ENCODE data around the gene LRRTM2. TPM values are rescaled to one million over a fixed set of nuclear protein-coding genes. Genes with fewer than 3 reads are reported as not detected.

Gene LRRTM2
- total and polyA plus RNA-seq, 2 of the 4 experiments (the other 2 are of a cell fraction) = 0.53 to 2.0 TPM

DNA sequence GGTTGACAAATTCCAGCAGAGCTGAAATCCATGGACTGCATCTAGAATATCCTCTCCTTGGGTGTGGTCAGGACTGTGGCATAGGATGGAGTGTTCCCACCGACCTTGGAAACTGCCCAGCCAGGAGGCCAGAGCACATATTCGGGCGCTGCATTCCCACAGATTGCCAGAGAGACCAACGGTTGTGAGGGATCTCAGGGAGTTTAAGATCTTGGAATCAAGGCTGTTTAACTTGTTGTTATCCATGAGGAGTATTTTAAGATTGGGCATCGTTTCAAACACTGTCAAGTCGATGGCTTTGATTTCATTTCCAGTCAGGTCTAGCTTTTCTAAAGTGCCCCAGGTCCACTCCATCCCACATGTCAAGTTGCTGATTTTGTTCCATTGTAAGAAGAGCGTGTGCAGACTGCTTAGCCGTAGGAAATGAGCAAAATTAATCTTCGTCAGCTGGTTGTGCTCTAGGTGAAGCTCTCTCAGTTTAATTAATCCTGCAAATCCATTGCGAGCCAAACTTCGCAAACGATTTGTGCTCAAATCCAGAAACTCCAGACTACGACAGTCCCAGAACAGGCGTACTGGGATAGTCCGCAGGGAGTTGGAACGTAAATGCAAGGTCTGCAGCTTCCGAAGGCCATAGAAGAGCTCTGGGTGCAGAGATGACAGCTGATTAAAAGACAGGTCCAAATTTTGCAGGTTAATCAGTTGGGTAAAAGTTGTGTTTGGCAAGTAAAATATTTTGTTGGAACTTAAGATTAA is 1.5 kb downstream of the LRRTM2 start (continued):
- no peak for TF ChIP-seq NFE2L2 (IDR thresholded peaks at IDR 0.05; ENCODE audit: low read depth, low read length)

DNA sequence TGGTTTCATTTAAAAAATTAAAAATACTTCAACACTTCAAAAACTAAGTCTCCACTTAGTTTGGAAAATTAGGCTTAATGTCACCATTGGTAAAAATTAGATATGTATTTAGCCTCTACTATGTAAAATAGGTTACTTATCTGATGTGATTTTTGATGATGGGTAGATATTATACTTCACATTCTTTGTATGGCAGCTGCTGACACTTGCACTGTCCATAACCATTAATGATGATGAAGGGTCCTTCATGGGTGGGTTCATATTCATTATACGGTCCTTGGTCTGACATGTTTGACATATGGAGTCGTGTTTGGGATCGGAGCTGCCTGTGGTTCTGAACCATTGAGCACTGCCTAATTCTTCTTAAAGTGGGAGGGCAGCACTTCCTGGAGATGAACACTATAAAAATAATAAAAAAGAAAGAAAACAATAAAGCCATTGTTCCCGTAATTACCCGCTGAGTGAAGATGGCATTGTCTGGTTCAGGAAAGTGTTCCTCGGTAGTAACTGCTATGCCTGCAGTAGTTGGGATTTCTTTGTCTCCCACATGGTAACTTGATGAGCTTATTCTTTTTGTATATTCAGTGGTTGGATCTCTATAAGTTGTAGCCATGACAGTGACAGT is 2.2 kb downstream of the LRRTM2 start:
- H2AFZ ChIP-seq (replicated peaks; ENCODE audit: low read length, poor library complexity) = no peak overlapping the region
- WGBS, 2 experiments (ENCODE audit: extremely low coverage in 2 of 2, insufficient read length in 1 of 2) = no CpG with 5 or more reads among the region's 6 CpGs
- ChIA-PET POLR2A (ENCODE audit: unreplicated experiment) (no interaction called here), CTCF (no interaction called here)
- H2AK9ac ChIP-seq (replicated peaks; ENCODE audit: low read depth, low read length, poor library complexity) = no peak overlapping the region
- H3K56ac ChIP-seq (ENCODE audit: extremely low read depth, insufficient read depth, low read length) = no peak overlapping the region
- no TSS peak for BruUV-seq (replicated peaks)
- H2BK5ac ChIP-seq (ENCODE audit: low read depth, low read length, poor library complexity, severe bottlenecking) = no peak overlapping the region
- peaks cover 7% of the 10 kb centered on the region; the same call in 1 of the 2 replicates for H3K36me3 ChIP-seq (ENCODE audit: control insufficient read depth, insufficient read depth, low read length)
- H3K4ac ChIP-seq (ENCODE audit: low read depth, low read length) = no peak overlapping the region
- peaks cover 26% of the 10 kb centered on the region for H3K9me1 ChIP-seq (ENCODE audit: insufficient read depth, low read length)
- TF ChIP-seq NFE2L2 (IDR thresholded peaks at IDR 0.05; ENCODE audit: low read depth, low read length) (no peak), RAD21 (IDR thresholded peaks at IDR 0.05; ENCODE audit: low read length) (no peak), MXI1 (IDR thresholded peaks at IDR 0.05; ENCODE audit: borderline replicate concordance, low read depth, low read length) (no peak), FOS (IDR thresholded peaks at IDR 0.05; ENCODE audit: low read depth, low read length) (no peak), SMC3 (IDR thresholded peaks at IDR 0.05; ENCODE audit: low read depth, low read length) (no peak), MAZ (IDR thresholded peaks at IDR 0.05; ENCODE audit: borderline replicate concordance, low read depth, low read length) (no peak), BHLHE40 (IDR thresholded peaks at IDR 0.05; ENCODE audit: low read depth, low read length) (no peak), CEBPB (IDR thresholded peaks at IDR 0.05; ENCODE audit: low read depth, low read length) (no peak), CHD1 (IDR thresholded peaks at IDR 0.05; ENCODE audit: low read depth, low read length) (no peak), MAFK (IDR thresholded peaks at IDR 0.05; ENCODE audit: low read depth, low read length) (no peak), RCOR1 (IDR thresholded peaks at IDR 0.05; ENCODE audit: insufficient replicate concordance, low read length) (no peak), POLR2A (IDR thresholded peaks at IDR 0.05; ENCODE audit: low read depth, low read length) (no peak), RFX5 (IDR thresholded peaks at IDR 0.05; ENCODE audit: low read depth, low read length) (no peak)
- TF ChIP-seq, protein P1, sequence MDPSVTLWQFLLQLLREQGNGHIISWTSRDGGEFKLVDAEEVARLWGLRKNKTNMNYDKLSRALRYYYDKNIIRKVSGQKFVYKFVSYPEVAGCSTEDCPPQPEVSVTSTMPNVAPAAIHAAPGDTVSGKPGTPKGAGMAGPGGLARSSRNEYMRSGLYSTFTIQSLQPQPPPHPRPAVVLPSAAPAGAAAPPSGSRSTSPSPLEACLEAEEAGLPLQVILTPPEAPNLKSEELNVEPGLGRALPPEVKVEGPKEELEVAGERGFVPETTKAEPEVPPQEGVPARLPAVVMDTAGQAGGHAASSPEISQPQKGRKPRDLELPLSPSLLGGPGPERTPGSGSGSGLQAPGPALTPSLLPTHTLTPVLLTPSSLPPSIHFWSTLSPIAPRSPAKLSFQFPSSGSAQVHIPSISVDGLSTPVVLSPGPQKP (IDR thresholded peaks at IDR 0.05; ENCODE audit: borderline replicate concordance, low read depth, low read length) = no peak
- TF ChIP-seq, protein P2, sequence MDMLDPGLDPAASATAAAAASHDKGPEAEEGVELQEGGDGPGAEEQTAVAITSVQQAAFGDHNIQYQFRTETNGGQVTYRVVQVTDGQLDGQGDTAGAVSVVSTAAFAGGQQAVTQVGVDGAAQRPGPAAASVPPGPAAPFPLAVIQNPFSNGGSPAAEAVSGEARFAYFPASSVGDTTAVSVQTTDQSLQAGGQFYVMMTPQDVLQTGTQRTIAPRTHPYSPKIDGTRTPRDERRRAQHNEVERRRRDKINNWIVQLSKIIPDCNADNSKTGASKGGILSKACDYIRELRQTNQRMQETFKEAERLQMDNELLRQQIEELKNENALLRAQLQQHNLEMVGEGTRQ (IDR thresholded peaks at IDR 0.05; ENCODE audit: low read depth, low read length) = no peak
- no peak overlapping the region for H3K4me3 ChIP-seq (ENCODE audit: insufficient read depth, low read depth, low read length)
- H3K14ac ChIP-seq (replicated peaks; ENCODE audit: low read depth, low read length) = no peak overlapping the region; the same call in 1 of the 2 replicates
- in situ Hi-C loops (cut with MboI; ENCODE audit: low sequenced_read_pairs) (no loop called here), intact Hi-C loops (cut with micrococcal nuclease) (no loop called here), dilution Hi-C loops (cut with HindIII; ENCODE audit: low sequenced_read_pairs, unreplicated experiment) (no loop called here)
- H3K23ac ChIP-seq (ENCODE audit: low read depth, low read length) = peak overlapping the region; percentile 13
- ATAC-seq (ENCODE audit: low read depth) = no peak
- DNase-seq = no peak
- H2BK20ac ChIP-seq (ENCODE audit: low read depth, low read length) = no peak overlapping the region
- H2AK5ac ChIP-seq (ENCODE audit: low read depth, low read length) = no peak overlapping the region
- peaks cover 27% of the 10 kb centered on the region for H3K4me1 ChIP-seq (ENCODE audit: control insufficient read depth, insufficient read depth, low read length)
- no peak overlapping the region for H4K8ac ChIP-seq (ENCODE audit: low read depth in 2 of 2, low read length in 2 of 2)
- H2BK15ac ChIP-seq (ENCODE audit: low read depth, low read length) = no peak overlapping the region
- no peak overlapping the region for H3K9ac ChIP-seq (ENCODE audit: low read depth, low read length)
- H3K18ac ChIP-seq (ENCODE audit: low read depth, low read length) = no peak overlapping the region
- no peak overlapping the region for H3K27ac ChIP-seq (ENCODE audit: insufficient read depth, low read length)
- H3K9me3 ChIP-seq (ENCODE audit: control insufficient read depth, insufficient read depth, low read length) = no peaks in the 10 kb centered on the region
- H4K5ac ChIP-seq (ENCODE audit: low read depth, low read length) = no peak overlapping the region
- peaks cover 79% of the 10 kb centered on the region for H4K20me1 ChIP-seq (ENCODE audit: insufficient read depth, low read length)
- no peak overlapping the region for H4K91ac ChIP-seq (ENCODE audit: insufficient read depth, low read depth, low read length)
- H3K79me1 ChIP-seq (ENCODE audit: low read depth in 1 of 2, low read length in 2 of 2) = peaks cover 38 to 70% of the 10 kb centered on the region in 2 experiments
- H2BK120ac ChIP-seq (ENCODE audit: low read depth, low read length) = no peak overlapping the region
- H3K4me2 ChIP-seq (ENCODE audit: low read depth, low read length) = no peak overlapping the region
- no peaks in the 10 kb centered on the region for H3K27me3 ChIP-seq (ENCODE audit: control insufficient read depth, insufficient read depth, low read length)
